MG63 (cell line): Measurements from ENCODE around the gene TTC28. TPM values are rescaled to one million over a fixed set of nuclear protein-coding genes. Genes with fewer than 3 reads are reported as not detected.

Source experiments
- DNase-seq: peaks from one replicate; pipeline ENCODE4 v3.0.0-alpha.2; 2020
- H3K27me3 ChIP-seq: fragments of 250-450 bp; sonication (Bioruptor Pico); 2 replicates; pipeline ENCODE4 v1.5.1; 2020; ENCODE audit warnings: mild to moderate bottlenecking, moderate library complexity
- H3K36me3 ChIP-seq: fragments of 250-450 bp; sonication (Bioruptor Pico); 2 replicates; pipeline ENCODE4 v1.5.1; 2020; ENCODE audit warnings: mild to moderate bottlenecking, moderate library complexity
- H3K4me3 ChIP-seq: fragments of 250-450 bp; sonication (Bioruptor Pico); 2 replicates; pipeline ENCODE4 v1.5.1; 2020; ENCODE audit warnings: mild to moderate bottlenecking, moderate library complexity
- H3K9me3 ChIP-seq: fragments of 250-450 bp; sonication (Bioruptor Pico); 2 replicates; pipeline ENCODE4 v1.5.1; 2020; ENCODE audit warnings: mild to moderate bottlenecking, moderate library complexity
- total RNA-seq: library from RNA; depleted of rRNA; stranded (reverse); fragments of >200 nt; shearing (Covaris generic); gene quantifications from 2 replicates; pipeline ENCODE4 v1.2.3, GENCODE V29; 2014; ENCODE audit warnings: low replicate concordance

Gene TTC28
- total RNA-seq, 1 experiment from 2014 or later, result 3.1 TPM

DNA sequence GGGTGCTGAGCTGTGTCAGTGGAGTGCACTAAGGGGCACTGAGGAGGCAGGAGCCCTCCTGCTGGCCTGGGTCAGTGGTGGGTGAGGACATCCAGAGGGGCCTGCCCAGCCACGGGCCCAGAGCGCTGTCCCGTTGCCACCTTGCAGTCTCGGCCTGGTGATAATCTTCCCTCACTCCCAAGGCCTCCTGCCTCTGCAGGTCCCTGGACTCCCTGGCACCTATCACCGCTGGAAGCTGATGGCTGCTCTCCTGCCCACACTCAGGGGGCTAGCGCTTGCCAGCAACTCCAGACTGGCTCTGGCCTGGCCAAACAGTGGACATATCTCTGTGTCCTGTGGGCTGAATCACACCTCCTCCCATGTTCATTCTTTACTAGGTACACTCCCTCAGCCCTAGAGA is 674.1 kb downstream of the TTC28 start:
- no peaks in the 10 kb centered on the region for H3K27me3 ChIP-seq
- H3K4me3 ChIP-seq, result no peak overlapping the region
- no peak for DNase-seq
- no peaks in the 10 kb centered on the region; the same call in 1 of the 2 replicates for H3K36me3 ChIP-seq
- H3K9me3 ChIP-seq, result no peaks in the 10 kb centered on the region

GRCh38 chr22:28004021-28004420 is 675.6 kb downstream of the TTC28 start:
- no peaks in the 10 kb centered on the region for H3K9me3 ChIP-seq
- H3K27me3 ChIP-seq, result no peaks in the 10 kb centered on the region
- DNase-seq, result no peak
- H3K4me3 ChIP-seq, result no peak overlapping the region
- H3K36me3 ChIP-seq, result no peaks in the 10 kb centered on the region; the same call in 1 of the 2 replicates

- Histone ChIP-seq H3K4me3 (no peak overlapping the region), H3K9me3 (no peaks in the 10 kb centered on the region), H3K36me3 (no peaks in the 10 kb centered on the region; the same call in 1 of the 2 replicates), H3K27me3 (no peaks in the 10 kb centered on the region)
- no peak for DNase-seq
Measured at GRCh38 chr22:28002863-28003565, 676.6 kb downstream of the TTC28 start.

DNA sequence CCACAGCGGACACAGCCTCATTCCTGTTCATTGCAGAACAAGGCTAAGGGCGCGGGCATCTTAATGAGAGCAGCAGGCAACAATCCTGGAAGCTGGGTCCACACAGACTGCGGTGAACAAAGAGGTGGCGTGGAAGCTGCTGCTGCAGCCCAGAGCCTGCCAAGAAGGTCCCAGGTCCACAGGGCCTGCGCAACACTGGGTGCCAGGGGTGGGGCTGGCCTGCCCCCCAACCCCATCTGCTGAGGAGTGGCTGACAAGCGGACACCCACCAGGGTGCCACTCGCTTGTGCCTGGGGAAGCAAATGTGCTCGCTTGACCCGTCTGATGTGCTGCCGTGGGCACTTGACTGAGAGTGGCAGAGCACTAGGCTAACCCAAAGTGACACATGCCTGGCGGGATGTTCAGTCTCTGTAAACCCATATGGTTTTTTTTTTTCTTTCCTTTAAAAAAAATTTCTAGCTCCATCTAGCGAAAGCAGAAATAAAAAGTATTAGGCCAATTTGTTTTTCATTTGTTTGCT is 677.4 kb downstream of the TTC28 start:
- DNase-seq, result no peak
- Histone ChIP-seq H3K4me3 (no peak overlapping the region), H3K9me3 (no peaks in the 10 kb centered on the region), H3K27me3 (no peaks in the 10 kb centered on the region), H3K36me3 (no peaks in the 10 kb centered on the region; the same call in 1 of the 2 replicates)

- Histone ChIP-seq H3K36me3 (no peaks in the 10 kb centered on the region; the same call in 1 of the 2 replicates), H3K9me3 (no peaks in the 10 kb centered on the region), H3K4me3 (no peak overlapping the region), H3K27me3 (no peaks in the 10 kb centered on the region)
- no peak for DNase-seq
Measured at GRCh38 chr22:28001171-28001835, 678.3 kb downstream of the TTC28 start.

GRCh38 chr22:28000361-28000760 is 679.3 kb downstream of the TTC28 start:
- no peak for DNase-seq
- H3K4me3 ChIP-seq, result no peak overlapping the region
- H3K9me3 ChIP-seq, result no peaks in the 10 kb centered on the region
- H3K27me3 ChIP-seq, result no peaks in the 10 kb centered on the region
- H3K36me3 ChIP-seq, result no peaks in the 10 kb centered on the region; the same call in none of the 2 replicates

DNA sequence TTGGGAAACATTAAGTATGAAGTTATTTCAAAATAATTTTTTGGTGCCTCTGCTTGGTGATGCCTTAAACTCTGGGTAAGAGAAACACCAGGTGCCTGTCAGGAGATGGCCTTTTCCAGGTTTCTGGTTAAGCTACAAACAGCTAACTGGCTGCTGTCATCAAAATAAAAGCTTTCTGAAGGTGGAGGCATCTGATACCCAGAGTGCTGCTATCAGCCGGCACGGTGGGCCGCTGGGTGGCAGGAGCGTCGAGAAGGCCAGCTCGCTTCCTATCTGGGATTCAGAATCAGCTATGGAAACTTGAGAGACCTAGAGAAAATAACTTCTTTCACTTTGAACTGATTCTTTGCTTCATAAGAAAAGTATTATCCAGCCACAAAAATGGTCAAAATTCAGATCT is 679.8 kb downstream of the TTC28 start:
- Histone ChIP-seq H3K27me3 (no peaks in the 10 kb centered on the region), H3K9me3 (no peaks in the 10 kb centered on the region), H3K4me3 (no peak overlapping the region), H3K36me3 (no peaks in the 10 kb centered on the region; the same call in none of the 2 replicates)
- no peak for DNase-seq

GRCh38 chr22:27998511-27999410 is 680.9 kb downstream of the TTC28 start:
- H3K4me3 ChIP-seq, result no peak overlapping the region
- H3K27me3 ChIP-seq, result no peaks in the 10 kb centered on the region
- no peaks in the 10 kb centered on the region for H3K9me3 ChIP-seq
- no peak for DNase-seq
- H3K36me3 ChIP-seq, result no peaks in the 10 kb centered on the region; the same call in none of the 2 replicates

GRCh38 chr22:27997538-27997937 is 682.1 kb downstream of the TTC28 start:
- Histone ChIP-seq H3K9me3 (no peaks in the 10 kb centered on the region), H3K27me3 (no peaks in the 10 kb centered on the region), H3K36me3 (no peaks in the 10 kb centered on the region; the same call in none of the 2 replicates), H3K4me3 (no peak overlapping the region)
- no peak for DNase-seq

DNA sequence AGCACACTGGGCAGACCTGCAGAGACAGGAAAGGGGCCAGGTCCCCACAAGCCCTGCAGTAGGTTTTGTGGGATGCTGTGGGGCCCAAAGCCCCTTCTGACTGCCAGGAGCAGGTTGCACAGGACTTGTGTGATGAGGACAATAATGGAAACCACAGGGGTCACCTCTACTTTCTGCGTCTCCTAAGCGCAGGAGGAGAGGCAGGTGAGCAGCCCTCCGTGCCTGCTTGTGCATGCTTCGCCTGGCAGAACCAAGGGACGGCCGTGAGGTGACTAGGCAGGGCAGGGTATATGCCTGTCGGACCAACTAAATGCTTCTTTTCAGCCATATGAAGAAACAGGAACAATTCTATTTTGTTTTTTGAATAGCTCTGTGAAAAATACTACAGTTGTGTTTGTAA is 682.7 kb downstream of the TTC28 start:
- no peaks in the 10 kb centered on the region; the same call in none of the 2 replicates for H3K36me3 ChIP-seq
- DNase-seq, result no peak

DNA sequence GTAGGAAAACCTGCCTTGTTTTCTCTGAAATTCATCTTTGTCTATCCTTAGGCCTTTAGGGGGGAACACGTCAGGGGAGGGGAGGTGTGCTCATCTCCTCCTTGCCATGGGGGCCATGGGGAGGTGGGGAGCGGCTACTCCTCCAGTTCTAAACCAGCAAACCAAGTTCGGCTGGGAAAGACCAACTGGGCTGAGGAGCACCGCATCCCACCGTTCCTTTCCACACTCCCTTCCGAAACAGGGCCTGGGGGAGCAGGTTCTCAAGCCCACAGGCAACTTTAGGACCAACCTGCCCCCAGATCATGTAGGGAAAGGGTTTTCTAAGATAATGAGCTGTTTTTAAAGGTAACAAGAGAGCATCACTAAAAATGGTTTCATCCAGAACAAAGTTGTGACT is 683.1 kb downstream of the TTC28 start:
- Histone ChIP-seq H3K9me3 (no peaks in the 10 kb centered on the region), H3K4me3 (no peak overlapping the region), H3K27me3 (no peaks in the 10 kb centered on the region), H3K36me3 (no peaks in the 10 kb centered on the region; the same call in none of the 2 replicates)
- DNase-seq, result no peak

More for the DNA sequence above, 682.7 kb downstream of the TTC28 start:
- Histone ChIP-seq H3K27me3 (no peaks in the 10 kb centered on the region), H3K9me3 (no peaks in the 10 kb centered on the region), H3K4me3 (no peak overlapping the region)

DNA sequence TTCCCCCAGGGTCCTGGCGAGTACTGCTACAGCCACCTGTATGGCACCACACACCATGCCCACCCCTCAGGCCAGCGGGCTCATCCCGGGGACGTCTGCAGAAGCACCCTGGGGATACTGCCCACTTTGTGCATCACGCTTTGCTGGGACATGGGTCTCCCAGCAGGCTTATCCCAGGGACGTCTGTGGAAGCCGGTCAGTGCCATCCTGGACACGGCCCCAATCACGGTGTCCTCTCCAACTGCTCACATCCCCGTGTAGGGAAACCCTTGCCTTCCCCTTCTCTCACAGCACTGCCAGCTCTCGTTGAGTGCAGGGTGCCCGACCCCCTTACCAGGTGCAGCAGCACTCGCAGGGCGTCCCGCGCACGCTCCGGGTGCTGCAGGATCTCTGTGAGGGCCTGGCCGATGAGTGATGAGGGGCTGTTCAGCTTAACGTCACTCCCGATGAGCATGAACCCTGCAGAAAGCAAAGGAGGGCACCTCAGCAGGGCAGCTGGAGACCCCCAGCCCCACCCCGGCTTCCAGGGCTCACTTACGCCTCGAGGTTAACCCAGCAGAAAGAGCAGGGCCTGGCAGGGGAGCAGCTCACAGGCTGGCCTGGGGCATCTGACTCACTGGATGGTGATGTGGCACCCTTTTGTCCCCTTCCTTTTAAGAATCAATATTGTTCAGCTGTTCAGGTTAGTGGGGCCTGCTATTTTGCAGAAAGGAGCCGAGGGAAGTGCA is 683.7 kb downstream of the TTC28 start:
- Histone ChIP-seq H3K36me3 (no peaks in the 10 kb centered on the region; the same call in none of the 2 replicates), H3K9me3 (no peaks in the 10 kb centered on the region), H3K4me3 (no peak overlapping the region), H3K27me3 (no peaks in the 10 kb centered on the region)
- DNase-seq, result no peak

DNA sequence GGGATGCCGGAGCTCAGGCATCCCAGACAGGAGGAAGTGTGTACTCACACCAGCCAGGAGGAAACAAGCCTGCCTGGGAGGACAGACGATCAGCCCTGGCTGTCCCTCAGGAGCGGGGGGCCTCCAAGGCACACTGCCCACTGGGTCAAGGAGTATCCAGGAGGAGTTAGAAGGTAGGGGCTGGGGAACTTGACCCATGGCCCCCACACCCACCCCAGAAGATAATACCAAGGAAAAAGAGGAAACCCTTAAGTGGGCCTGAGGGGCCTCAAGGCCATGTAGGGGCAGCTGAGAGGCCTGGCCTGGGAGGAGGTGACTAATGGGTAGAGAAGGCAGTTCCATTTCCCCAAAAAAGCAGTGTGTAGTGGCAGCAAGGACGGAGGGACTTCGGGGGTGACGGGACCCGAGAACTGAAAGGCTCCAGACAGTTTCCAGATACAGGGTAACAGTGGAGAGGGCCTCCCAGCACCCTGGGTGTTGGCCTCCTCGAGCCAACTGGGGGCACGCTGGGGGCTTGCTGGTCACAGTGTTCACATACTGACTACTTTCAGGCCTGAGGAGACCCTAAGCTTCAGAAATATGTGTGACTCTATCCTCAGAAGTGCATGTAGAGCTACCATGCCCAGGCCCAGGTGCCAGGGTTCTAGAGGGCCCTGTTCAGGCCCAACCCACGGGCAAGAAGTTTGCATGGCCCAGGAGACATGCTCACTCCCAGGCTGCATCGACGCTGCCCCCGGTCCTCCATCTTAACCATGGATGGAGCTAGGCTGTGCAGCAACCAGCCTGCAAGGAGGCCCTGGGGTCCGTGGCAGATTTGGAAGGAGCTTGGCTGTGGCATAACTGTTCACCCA is 684.9 kb downstream of the TTC28 start:
- Histone ChIP-seq H3K9me3 (no peaks in the 10 kb centered on the region), H3K36me3 (no peaks in the 10 kb centered on the region; the same call in 1 of the 2 replicates), H3K4me3 (no peak overlapping the region), H3K27me3 (no peaks in the 10 kb centered on the region)
- DNase-seq, result no peak

- Histone ChIP-seq H3K36me3 (no peaks in the 10 kb centered on the region; the same call in 1 of the 2 replicates), H3K4me3 (no peak overlapping the region), H3K27me3 (no peaks in the 10 kb centered on the region), H3K9me3 (no peaks in the 10 kb centered on the region)
- DNase-seq, result no peak
Measured at GRCh38 chr22:27993774-27994350, 685.8 kb downstream of the TTC28 start.

- DNase-seq, result no peak
- H3K4me3 ChIP-seq, result no peak overlapping the region
- no peaks in the 10 kb centered on the region; the same call in 1 of the 2 replicates for H3K36me3 ChIP-seq
- H3K27me3 ChIP-seq, result no peaks in the 10 kb centered on the region
- no peaks in the 10 kb centered on the region for H3K9me3 ChIP-seq
Measured at GRCh38 chr22:27993201-27993635, 686.4 kb downstream of the TTC28 start.
